Esophagus squamous epithelium (tissue), 4 donors: ENCODE results near the gene ZNF211.

Experiments
- POLR2A ChIP-seq, 4 donors: fragments of 450-650 bp; IDR thresholded peaks; one replicate each; pipeline ENCODE4 v1.6.1; 2017; ENCODE audit warnings: antibody characterized with exemption in 4 of 4, mild to moderate bottlenecking in 4 of 4, moderate library complexity in 3 of 4
- TF ChIP-seq, protein P1 (sequence below), 6 experiments: fragments of 450-650 bp in 4 of 6; fragments of 200-600 bp in 2 of 6; sonication (generic) in 2 of 6; IDR thresholded peaks; one replicate each; pipeline ENCODE4 v1.5.1; 2016 to 2019; ENCODE audit warnings: antibody characterized with exemption in 6 of 6, mild to moderate bottlenecking in 4 of 6, moderate library complexity in 4 of 6

DNA sequence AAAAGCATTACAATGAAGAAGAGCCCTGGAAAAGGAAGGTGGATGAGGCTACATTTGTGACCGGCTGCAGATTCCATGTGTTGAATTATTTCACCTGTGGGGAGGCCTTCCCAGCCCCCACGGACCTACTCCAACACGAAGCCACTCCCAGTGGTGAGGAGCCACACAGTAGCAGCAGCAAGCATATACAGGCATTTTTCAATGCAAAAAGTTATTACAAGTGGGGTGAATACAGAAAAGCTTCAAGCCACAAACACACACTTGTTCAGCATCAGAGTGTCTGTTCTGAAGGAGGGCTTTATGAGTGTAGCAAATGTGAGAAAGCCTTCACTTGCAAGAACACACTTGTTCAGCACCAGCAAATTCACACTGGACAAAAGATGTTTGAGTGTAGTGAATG, 53.8 kb downstream of the ZNF211 start:
- TF ChIP-seq, protein P1, sequence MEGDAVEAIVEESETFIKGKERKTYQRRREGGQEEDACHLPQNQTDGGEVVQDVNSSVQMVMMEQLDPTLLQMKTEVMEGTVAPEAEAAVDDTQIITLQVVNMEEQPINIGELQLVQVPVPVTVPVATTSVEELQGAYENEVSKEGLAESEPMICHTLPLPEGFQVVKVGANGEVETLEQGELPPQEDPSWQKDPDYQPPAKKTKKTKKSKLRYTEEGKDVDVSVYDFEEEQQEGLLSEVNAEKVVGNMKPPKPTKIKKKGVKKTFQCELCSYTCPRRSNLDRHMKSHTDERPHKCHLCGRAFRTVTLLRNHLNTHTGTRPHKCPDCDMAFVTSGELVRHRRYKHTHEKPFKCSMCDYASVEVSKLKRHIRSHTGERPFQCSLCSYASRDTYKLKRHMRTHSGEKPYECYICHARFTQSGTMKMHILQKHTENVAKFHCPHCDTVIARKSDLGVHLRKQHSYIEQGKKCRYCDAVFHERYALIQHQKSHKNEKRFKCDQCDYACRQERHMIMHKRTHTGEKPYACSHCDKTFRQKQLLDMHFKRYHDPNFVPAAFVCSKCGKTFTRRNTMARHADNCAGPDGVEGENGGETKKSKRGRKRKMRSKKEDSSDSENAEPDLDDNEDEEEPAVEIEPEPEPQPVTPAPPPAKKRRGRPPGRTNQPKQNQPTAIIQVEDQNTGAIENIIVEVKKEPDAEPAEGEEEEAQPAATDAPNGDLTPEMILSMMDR (IDR thresholded peaks at IDR 0.05), result no peak
- TF ChIP-seq POLR2A (IDR thresholded peaks at IDR 0.05), result no peak
